Measurements from ENCODE around the gene MOB3B. TPM values are rescaled to one million over a fixed set of nuclear protein-coding genes. Genes with fewer than 3 reads are reported as not detected.

MOB3B gene
- total RNA-seq, 1 donor from 2014 or later = 21.8 TPM

DNA sequence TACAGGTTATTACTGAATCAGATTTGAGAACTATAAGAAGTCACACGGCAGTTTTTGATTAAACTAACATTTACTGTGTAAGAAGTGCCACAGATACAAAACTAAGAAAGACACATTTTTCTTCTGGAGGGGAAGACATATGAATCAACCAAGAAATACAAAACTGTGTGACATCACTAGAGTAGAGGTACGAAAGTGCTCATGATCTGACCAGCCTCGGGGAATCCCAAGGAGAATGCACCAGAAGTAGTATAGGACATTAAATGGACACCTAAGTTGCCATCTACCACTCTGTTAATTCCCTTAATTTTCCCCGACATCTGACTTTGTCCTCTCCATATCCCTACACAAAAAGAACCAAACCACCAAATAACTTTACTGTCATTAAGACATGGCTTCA, 10.8 kb downstream of the MOB3B start:
- Mint-ChIP-seq H3K4me1 (peaks cover 14% of the 10 kb centered on the region), H3K27me3 (ENCODE audit: low read depth) (no peaks in the 10 kb centered on the region), H3K27ac (ENCODE audit: unreplicated experiment) (no peak overlapping the region), H3K36me3 (ENCODE audit: low read depth) (peaks cover 9% of the 10 kb centered on the region), H3K4me3 (no peak overlapping the region), H3K9me3 (no peaks in the 10 kb centered on the region)
- TF ChIP-seq, protein P1, sequence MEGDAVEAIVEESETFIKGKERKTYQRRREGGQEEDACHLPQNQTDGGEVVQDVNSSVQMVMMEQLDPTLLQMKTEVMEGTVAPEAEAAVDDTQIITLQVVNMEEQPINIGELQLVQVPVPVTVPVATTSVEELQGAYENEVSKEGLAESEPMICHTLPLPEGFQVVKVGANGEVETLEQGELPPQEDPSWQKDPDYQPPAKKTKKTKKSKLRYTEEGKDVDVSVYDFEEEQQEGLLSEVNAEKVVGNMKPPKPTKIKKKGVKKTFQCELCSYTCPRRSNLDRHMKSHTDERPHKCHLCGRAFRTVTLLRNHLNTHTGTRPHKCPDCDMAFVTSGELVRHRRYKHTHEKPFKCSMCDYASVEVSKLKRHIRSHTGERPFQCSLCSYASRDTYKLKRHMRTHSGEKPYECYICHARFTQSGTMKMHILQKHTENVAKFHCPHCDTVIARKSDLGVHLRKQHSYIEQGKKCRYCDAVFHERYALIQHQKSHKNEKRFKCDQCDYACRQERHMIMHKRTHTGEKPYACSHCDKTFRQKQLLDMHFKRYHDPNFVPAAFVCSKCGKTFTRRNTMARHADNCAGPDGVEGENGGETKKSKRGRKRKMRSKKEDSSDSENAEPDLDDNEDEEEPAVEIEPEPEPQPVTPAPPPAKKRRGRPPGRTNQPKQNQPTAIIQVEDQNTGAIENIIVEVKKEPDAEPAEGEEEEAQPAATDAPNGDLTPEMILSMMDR (conservative IDR thresholded peaks at IDR 0.05) = no peak
- no peak for DNase-seq (ENCODE audit: low read depth, low spot score)

DNA sequence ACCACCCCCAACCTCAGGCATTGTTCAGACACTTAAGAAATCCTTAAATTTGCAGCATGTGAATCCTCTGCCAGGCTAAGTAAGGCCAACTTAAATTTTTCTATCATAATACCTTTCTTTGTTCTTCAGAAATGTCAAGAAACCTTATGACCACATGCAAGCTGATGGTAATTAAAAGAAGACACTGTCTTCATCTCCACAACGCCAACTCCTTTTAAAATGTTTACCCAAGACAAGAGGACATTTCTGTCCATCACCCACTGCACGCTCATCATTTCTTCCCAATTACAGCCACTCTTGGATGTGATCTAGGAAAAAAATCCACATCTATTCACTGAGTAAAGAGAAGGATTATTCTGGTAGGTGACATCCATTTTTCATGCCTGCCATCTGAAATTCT, 11.6 kb downstream of the MOB3B start:
- Mint-ChIP-seq H3K4me3 (no peak overlapping the region), H3K4me1 (peaks cover 9% of the 10 kb centered on the region), H3K27me3 (ENCODE audit: low read depth) (no peaks in the 10 kb centered on the region), H3K36me3 (ENCODE audit: low read depth) (peaks cover 16% of the 10 kb centered on the region), H3K27ac (ENCODE audit: unreplicated experiment) (no peak overlapping the region), H3K9me3 (peaks cover 3% of the 10 kb centered on the region)
- TF ChIP-seq, protein P1 (conservative IDR thresholded peaks at IDR 0.05) = no peak
- DNase-seq (ENCODE audit: low read depth, low spot score) = no peak

DNA sequence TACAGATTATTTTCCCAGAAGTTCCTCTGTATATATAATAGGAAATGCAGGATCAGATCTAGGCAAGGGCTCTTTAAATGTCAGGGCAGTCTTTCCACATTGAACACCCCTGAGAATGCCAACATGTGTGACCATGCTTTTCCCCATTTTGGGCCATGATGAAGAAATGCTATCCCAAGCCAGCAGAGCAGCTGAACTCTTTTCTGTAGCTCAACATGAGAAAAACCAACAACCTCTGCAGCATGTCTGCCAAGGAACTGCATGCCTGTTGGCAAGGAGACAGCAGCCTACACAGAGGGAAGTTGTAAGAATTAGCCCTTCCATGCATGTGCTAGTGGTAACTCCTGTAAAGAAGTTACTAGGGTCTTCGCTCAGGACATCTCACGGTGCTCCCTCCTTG, 15.1 kb downstream of the MOB3B start:
- DNase-seq (ENCODE audit: low read depth, low spot score) = no peak
- Mint-ChIP-seq H3K27me3 (ENCODE audit: low read depth) (no peaks in the 10 kb centered on the region), H3K4me1 (peaks cover 5% of the 10 kb centered on the region), H3K9me3 (peaks cover 3% of the 10 kb centered on the region), H3K27ac (ENCODE audit: unreplicated experiment) (no peak overlapping the region), H3K36me3 (ENCODE audit: low read depth) (peaks cover 10% of the 10 kb centered on the region), H3K4me3 (no peak overlapping the region)
- TF ChIP-seq, protein P1 (conservative IDR thresholded peaks at IDR 0.05) = no peak

DNA sequence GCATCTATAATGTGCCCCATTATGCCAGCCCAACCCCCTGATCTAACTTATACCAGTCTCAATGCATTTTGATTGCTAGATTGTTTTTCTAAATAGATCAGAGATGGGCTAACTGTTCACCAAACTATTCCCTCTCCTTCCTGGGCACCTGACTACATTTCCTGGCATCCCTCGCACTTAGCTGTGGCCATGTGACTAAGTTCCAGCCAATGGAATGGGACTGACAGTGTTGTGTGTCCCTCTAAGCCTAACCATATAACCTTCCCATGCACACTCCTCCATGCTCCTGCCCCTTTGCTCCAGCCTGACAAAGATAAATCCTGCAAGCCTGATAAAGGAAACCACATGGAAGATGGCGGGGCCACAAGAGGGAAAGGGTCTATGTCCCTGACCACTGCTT, 17.8 kb downstream of the MOB3B start:
- no peak for DNase-seq (ENCODE audit: low read depth, low spot score)
- Mint-ChIP-seq H3K4me1 (no peaks in the 10 kb centered on the region), H3K9me3 (peaks cover 3% of the 10 kb centered on the region), H3K27me3 (ENCODE audit: low read depth) (no peaks in the 10 kb centered on the region), H3K4me3 (no peak overlapping the region), H3K27ac (ENCODE audit: unreplicated experiment) (no peak overlapping the region), H3K36me3 (ENCODE audit: low read depth) (peaks cover 13% of the 10 kb centered on the region)
- TF ChIP-seq, protein P1 (conservative IDR thresholded peaks at IDR 0.05) = no peak

DNA sequence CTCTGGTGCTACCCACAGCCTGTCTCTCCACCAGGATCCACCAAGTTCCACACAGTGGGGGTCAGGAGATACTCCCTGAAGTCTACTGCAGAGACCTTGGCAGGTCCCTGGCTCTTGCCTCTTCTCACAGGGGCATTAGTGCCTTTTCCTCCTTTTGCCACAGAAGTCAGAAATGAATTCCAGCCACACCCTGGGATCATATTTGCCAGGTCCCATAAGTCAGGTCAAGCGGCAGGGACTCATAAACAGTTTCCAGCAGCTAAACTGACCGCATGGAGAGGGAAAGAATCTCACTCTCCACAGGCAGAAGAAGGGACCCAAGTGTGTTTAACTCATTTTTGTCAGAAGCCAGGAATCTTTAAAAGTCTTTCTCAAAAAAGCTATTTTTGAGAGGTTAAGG, 18.8 kb downstream of the MOB3B start:
- TF ChIP-seq, protein P1 (conservative IDR thresholded peaks at IDR 0.05) = no peak
- DNase-seq (ENCODE audit: low read depth, low spot score) = no peak
- Mint-ChIP-seq H3K9me3 (peaks cover 3% of the 10 kb centered on the region), H3K36me3 (ENCODE audit: low read depth) (peaks cover 16% of the 10 kb centered on the region), H3K4me3 (no peak overlapping the region), H3K4me1 (peaks cover 6% of the 10 kb centered on the region), H3K27me3 (ENCODE audit: low read depth) (no peaks in the 10 kb centered on the region), H3K27ac (ENCODE audit: unreplicated experiment) (no peak overlapping the region)

DNA sequence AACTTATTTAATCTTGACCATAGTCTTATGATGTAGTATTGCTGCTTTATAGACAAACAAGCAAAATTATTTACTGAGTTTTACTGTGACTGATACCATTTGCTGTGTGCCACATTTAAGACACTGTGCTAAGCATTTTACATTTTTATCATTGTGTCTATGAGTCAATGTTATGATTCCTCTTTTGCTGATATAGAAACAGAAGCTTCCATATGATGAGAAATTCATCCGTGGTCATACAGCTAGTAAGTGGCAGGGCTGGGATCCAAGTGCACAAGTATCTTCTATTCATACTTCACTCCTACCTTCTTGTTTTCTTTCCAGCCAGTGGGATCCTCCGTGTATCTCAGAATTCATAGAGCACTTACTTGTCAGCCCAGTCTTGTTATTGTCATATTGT, 22.6 kb downstream of the MOB3B start:
- DNase-seq (ENCODE audit: low read depth, low spot score) = no peak
- Mint-ChIP-seq H3K4me3 (no peak overlapping the region), H3K36me3 (ENCODE audit: low read depth) (peaks cover 17% of the 10 kb centered on the region), H3K4me1 (peaks cover 36% of the 10 kb centered on the region), H3K27ac (ENCODE audit: unreplicated experiment) (no peak overlapping the region), H3K27me3 (ENCODE audit: low read depth) (no peaks in the 10 kb centered on the region), H3K9me3 (no peaks in the 10 kb centered on the region)
- TF ChIP-seq, protein P1 (conservative IDR thresholded peaks at IDR 0.05) = no peak
